Measurements from ENCODE around the gene RGS3.

RGS3 gene

DNA sequence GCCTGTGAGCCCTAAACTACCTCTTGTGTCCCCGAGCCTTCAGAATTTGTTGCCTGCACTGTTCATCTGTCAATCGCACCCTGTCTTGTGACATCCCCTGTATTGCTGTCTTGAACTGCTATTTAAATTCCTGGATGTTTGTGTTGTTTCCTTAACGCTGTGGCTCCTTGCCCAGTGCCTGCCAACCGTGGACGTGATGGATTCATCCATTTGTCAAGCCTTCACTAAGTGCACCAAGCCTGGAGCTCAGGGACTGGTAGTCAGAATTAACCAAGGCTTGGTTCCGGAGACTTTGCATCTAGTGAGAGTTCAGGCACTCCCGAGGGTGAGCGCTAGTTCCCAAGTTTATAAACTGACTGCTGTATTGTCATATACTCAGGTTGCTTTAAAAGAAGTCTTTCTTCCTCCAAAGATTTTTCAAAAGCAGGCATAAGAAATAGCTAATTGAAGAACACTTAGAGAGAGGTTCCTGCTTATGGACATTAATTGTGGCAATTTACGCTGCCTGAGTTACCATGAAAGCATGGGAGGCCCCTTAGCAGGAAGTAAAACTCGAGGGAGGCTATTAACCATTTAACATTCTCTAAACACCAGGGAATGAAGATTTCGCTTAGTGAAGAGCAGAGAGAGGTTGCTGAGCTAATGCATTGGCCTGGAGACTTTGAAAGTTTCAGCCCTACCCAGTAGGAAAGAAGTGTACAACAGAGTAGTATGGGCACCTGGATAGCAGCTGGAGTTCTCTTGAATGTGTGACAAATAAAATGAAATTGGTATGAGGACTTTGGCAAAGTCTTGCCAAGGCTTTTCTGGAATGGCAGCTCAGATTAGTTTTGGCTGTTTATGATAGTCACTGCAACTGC, 29.0 kb downstream of the RGS3 start:
- DNase-seq = no peak

DNA sequence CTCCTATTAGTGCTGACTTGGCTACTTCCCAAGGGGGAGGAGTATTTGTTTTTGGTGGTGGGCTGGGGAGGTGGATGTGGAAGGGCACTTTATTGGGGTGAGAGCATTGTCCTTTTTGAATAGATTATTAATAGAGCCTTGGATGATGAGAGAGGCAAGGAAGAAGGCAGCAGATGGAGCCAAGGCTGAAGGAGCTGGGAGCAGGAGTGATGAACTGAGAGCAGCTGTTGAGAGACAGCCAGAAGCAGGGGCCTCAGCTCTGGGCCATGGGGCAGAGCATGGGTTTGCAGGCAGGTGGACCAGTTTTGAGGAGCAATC, 29.6 kb downstream of the RGS3 start:
- DNase-seq = no peak

DNA sequence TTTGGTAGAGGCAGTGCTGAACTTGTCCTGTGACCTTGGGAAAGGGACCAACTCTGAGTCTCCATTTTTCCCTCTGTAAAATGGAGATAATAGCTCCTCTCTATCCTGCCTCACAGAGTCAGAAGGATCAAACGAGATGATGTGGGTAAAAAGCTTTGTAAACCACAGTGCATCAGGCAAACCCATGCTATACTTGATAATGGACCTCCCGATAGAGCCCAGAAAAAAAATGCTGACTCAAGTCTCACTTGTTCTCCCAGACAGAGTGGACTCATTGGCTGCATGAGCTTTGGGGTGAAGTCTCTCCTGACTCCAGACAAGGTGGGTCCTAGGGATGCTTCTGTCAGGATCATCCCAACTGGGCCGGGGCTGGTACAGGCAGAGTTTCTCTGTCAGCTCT, 32.0 kb downstream of the RGS3 start:
- DNase-seq = no peak

- no peak for DNase-seq
These were observed 33.5 kb downstream of the RGS3 start for GRCh38 chr9:113497051-113497450.

DNA sequence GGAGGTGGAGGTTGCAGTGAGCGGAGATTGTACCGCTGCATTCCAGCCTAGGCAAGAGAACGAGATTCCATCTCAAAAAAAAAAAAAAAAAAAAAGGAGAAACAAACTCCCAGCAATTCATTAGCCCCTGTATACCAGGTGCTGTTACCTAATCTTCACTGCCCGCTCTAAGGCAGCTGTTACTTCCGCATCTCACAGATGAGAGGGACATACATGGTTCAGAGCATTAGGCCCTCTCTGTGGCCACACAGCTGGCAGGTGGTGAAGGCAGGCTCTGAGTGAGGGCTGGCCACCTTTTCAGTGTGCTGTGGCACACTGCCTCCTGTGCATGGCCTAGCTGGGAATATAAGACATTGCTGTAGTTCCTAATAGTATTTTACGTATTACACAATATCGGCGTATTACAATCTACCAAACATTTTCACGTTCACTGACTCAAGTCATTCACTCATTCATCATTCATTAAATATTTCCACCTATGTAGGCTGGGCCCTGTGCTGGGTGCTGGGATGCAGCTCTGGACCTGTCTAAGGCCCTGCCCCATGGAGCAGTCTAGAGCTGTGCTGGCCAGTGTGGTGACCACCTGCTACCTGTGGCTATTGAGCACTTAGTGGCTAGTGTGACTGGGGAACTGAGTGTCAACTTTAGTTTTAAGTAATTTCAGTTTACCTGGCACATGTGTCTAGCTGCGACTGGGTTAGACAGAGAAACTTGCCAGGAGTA, 35.8 kb downstream of the RGS3 start:
- no peak for DNase-seq

GRCh38 chr9:113499876-113500497, 36.5 kb downstream of the RGS3 start:
- DNase-seq = no peak

DNA sequence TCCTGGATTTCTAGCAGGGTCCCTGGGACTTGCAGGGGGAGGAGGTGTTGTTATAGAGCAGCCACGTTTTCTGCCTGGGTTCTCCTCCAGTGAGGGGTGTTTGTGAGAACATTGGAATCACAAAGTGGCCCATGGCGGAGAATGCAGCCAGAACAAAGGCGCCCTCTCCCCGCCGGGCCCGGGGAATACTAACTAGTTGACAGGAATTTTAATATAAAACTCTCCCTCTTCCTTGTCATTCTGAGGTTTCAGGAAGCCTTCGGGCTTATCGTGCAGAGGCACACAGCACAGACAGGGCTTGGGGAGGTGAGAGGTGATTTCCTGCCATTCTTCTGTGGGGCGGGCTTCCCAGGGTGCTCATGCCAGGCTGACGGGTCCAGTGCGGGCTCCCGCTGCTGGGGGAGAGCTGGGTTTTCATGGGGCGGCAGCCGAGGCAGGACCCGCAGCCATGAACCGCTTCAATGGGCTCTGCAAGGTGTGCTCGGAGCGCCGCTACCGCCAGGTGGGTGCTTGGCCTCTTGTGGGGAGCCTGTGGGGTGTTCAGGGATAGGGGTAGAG, 37.7 kb downstream of the RGS3 start:
- no peak for DNase-seq

DNA sequence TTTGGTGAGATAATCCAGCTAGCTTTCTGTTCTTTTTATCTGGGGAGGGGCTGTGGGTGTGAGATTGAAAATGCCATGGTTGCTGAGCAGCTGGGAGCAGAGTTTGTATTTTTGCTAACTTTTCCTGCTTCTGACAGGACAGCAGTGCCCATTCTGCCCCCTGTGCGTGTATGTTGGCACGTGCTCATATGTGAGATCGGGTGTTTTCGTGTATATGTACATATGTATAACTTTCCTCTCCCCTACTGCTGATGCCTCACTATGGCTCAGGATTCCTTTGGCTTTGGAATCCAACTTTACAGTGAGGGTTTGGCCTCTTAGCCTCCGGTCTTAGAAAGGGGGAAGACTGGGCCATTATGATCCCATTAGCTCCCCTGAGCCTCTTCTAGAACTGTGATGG, 38.3 kb downstream of the RGS3 start:
- DNase-seq = no peak

- no peak for DNase-seq
These were observed 39.0 kb downstream of the RGS3 start for GRCh38 chr9:113502427-113503034.

DNA sequence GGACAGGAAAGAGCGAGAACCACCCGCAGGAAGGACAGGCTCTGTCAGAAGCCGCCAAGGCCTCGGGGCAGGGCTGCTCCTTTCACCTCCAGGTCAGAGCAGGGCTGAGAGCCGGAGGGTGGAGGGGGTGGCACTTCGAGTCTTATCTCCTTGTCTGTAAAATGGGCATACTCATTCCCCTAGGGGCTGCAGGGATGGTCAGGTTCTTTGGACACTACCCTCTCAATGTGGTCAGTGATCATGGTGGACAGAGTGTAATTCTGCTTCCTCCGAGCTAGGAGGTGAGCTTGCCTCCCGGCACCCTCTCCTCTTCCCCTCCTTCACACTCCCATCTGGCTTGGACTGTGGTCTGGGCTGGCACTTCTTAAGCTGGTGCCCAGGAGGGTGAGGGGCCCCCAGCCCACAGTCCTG, 39.6 kb downstream of the RGS3 start:
- no peak for DNase-seq

DNA sequence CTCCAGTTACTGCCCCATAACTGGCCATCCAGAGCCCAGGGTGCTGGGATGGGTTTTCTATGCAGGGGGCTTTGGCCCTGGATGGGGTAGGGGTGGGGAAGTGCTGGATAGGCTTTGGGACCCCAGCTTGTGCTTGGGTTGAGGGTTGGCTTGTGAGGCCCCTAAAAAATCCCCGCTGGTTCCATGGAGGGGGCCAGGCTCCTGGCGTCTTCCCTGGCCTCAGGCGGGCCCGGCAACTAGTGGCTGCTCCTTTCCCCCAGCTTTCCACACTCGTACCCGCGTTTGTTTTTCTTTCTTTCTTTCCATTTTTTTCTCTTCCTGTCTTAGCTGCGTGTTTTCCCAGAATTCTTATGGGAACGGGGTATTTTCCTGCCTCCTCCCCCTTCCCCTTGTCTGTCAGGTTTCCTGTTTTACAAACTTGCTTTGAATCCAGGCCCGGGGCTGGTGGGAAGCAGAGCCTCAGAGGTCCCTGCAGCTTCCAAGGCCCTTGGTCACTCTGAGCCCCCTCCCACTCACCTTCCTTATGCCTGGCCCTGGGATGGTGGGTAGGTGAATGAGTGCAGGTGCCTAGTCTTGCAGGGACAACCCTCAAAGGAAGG, 40.2 kb downstream of the RGS3 start:
- DNase-seq = no peak

DNA sequence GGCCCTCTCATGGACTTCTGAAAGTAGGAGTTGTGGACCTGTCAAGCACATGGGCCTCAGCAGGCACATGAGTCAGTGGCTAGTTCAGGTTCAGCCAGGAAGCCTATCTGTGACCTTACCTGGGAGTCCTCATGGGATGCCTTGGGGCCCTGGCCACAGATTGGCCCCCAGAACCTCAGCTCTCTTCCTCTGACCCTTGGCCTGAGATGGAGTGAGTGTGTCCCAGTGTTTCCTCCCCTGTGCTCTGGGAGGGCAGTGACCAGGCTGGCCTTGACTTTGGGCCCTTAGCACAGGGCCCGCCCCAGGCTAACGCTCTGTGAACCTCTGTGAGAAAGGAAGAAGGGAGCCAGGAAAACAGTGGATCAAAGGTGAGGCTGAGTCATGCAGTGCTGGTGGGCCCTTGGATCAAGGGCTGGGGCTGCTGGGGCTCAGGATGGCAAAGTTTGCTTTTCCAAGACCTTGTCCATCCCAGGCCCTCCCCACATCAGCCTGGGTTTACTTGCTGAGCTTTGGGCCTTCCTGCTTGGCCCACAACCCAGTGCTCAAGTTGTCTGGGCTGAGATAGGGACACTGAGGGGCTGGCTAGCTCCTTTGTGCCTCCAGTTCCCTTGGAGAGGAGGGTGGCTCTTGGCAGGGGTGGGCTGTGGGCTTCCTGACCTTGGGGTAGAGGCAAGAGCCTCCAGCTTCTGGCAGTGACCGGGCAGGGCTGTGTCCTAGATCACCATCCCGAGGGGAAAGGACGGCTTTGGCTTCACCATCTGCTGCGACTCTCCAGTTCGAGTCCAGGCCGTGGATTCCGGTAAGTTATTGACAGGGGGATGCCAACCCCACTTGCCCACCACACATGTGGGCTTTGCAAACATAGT, 41.4 kb downstream of the RGS3 start:
- no peak for DNase-seq

DNA sequence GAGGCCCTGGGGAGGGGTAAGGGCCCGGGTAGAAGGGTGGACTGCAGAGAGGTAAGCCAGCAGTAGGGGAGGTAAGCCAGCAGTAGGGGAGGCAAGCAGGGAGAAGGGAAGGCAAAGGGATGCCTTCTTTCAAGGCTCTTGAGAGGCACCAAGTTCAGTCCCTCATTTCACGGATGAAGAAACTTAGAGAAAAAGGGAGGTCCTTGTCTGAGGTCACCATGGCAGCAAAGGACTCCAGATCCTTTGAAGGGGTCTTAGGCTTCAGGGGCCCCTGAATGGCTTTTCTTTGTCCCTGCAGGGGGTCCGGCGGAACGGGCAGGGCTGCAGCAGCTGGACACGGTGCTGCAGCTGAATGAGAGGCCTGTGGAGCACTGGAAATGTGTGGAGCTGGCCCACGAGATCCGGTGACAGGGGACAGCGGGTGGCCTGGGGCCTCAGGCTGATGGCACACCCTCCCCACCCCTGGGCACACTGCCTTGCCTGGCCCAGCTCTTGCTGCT, 42.6 kb downstream of the RGS3 start:
- no peak for DNase-seq

DNA sequence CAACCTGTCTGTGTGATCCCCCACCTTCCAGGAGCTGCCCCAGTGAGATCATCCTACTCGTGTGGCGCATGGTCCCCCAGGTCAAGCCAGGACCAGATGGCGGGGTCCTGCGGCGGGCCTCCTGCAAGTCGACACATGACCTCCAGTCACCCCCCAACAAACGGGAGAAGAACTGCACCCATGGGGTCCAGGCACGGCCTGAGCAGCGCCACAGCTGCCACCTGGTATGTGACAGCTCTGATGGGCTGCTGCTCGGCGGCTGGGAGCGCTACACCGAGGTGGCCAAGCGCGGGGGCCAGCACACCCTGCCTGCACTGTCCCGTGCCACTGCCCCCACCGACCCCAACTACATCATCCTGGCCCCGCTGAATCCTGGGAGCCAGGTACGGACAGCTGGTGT, 43.7 kb downstream of the RGS3 start:
- DNase-seq = no peak

DNA sequence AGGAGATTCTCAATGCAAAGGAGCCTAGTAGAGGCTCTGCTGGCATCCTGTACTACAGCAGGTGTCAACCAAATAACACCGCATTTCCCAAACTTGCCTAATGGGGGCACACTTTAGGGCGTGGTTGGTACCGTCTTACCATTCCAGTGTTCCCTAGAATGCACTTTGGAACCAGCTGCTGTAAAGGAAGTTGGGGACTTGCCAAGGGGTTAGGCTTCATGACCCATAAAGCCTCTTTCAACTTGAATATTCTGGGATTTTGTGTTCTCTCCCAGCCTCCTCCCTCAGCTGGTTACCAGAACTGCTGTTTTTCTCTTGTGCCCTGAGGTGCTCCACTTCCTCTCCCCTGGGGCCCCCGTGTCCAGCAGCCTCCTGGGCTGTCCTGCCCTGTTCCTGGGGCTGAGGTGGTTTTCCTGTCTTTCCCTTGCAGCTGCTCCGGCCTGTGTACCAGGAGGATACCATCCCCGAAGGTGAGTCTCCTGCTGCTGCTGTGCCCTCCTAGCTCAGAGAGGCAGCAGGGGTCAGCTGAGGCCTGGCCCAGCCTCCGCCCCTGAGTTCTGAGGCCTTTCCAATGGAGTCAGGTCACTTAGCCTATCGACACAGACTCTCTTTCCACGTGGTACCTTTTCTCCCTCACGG, 44.7 kb downstream of the RGS3 start:
- DNase-seq = no peak

- no peak for DNase-seq
These were observed 45.9 kb downstream of the RGS3 start for GRCh38 chr9:113509463-113509862.

- DNase-seq = no peak
These were observed 47.6 kb downstream of the RGS3 start for GRCh38 chr9:113511047-113511521.

DNA sequence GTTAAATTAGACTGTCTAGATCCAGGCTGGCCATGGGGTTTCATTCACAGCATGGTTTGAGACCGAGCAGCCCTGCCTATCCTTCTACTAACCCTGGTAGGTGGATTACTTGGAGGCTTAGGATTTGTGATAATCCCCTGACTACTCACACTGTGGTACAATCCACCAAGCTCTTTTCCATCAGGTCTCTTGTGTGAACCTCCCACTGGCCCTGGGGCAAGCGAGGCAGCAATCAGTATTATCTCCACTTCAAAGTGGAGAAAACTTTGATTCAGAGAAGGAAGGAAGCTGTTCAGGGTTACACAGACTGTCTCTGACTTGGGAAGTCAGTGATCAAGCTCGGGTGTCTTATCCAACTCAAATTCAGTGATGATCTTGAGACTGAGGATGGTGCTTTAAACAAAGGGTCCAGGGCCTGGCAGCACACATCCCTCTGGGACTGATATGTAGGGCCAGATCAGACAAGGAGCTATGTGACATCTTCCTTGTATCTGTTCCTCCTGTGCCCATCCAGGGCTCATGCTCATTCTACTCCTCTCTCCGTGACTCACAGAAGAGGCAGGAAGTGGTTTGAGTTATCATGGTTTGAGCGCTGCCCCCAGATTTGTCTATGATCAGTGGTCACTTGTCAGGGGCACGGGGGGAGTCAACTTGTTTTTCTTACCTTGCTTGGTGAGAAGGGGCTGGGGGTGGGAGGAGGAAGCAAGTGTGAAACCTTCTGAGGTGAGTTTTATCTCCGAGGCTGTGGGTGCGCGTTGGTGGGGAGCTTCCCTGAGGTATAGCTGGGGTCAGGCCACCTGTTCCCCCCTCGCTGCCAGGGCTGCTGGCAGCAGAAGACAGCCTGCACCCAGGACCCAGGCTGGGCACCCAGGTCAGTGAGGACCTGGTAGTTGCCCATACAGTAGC, 48.6 kb downstream of the RGS3 start:
- DNase-seq = peak; percentile 76

DNA sequence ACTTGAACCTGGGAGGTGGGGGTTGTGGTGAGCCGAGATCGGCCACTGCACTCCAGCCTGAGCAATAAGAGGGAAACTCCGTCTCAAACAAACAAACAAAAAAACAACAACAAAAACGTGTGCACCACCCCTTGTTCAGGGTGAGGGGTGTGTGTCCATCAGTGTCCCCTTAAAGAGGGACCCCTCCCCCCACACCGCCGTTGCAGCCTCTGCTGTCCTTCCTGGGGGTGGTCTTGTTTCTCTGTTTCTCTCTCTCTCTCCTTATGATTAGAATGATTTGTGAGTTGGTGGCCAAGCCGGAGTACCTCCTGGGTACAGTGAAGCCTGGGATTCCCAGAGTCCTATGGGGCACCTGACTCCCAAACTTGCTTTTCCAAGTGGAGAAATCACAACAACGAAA, 49.6 kb downstream of the RGS3 start:
- DNase-seq = no peak

DNA sequence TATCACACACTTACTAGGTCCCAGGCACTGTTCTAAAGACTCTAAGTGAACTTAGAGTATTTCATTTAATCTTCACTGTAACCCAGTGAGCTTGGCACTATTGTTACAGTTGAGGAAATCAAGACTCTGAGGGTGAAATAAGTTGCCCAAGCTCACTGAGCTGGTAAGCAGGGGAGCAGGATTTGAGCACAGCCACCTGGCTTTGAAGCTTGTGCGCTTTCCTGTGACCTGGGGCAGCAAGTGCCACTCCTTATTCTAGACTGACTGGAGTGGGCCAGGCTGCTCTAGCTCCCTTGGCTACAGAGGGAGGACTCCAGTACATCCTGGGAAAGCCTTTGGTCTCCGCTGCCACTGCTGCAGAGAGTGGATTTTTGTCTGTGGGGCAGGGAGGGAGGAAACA, 50.0 kb downstream of the RGS3 start:
- no peak for DNase-seq

All from activated CD8-positive, alpha-beta memory T cell treated with anti-CD3 and anti-CD28 coated beads, Interleukin-2, amount 50 U/mL, for 4 hours (primary cell).